NK-92 treated with Interleukin-12 subunit alpha and Interleukin-12 subunit beta, amount 100 ng/mL, for 24 hours (cell line): Measurements from ENCODE around the gene CDCA4.
"Not testable (repeated sequence)": the region's sequence is repeated elsewhere in the genome, so short reads cannot be mapped to it uniquely, and the experiment has no call there.

Experiments used
- DNase-seq: peaks from one replicate; lab custom pipeline; 2025; lab: John Stamatoyannopoulos, UW

CDCA4 gene

DNA sequence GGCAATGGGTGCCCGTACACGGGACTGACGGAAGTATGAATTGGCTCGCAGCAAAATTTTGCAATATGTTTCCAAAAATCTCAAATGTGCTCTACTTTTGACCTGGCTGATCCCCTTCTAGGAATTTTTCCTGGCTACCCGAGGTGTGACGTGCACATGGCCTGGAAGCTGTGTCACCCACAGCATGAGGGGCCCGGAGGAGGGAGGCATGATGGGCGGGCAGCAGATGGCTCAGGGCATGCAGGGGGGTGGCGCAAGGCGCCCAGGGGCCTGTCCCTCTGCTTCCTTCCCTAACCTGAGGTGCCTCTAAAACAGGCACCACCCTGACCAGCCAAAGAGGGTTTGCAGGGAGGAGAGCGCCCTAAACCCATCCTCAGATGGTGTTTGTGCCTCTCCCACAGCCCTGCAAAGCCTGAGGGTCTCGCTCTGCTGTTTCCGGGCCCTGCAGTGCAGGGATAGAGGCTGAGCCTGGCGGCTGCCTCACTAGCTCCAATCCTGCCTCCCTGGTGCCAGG, 37.7 kb upstream of the CDCA4 start:
- no peak for DNase-seq

DNA sequence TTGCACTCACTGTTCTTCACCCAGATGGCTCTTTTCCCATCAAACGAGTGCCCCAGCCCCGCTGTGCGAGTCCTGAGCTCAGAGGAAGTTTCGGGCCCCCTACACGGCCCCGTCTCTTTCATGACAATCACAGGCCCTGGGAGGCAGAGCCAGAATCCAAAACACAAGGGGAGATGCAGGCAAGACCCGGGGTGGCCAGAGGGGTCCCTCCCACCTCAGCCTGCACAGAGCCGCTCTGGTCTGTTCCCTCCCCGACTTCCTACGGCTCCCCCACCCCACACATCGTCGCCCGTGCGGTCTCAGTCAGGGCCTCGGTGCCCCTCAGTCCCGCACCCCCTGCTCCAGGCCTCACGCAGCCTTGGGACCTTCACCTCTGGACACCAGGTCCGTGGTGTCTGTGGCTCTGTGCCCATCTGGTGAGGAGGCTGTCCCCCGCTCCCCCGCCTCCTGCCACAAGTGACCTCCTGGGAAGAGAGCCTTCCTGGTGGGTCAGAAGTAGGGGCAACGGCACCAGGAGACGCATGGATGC, 35.5 kb upstream of the CDCA4 start:
- DNase-seq: no peak

DNA sequence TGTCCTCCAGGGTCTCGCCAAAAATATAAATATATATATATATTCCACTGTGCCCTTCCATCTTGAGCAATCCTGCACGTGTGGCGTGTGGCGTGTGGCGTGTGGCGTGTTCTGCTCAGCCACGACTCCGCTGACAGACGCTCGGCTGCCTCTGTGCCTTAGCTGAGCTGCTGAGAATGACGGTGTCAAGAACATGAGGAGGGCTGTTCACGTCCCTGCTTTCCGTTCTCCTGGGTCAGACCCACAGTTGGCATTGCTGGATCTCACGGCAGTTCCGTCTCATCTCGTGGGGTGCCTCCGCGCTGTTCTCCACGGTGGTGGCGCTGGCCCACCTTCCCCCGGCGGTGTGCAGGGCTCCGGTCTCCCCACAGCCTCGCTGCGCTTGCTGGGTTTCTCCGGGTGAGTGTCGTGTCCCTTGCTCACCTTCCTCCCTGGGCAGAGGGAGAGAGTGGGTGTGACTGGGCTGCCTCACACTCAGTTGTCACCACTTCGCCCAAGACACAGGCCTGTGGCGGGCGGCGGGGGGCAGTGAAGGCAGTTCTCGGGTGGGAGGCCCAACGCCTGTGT, 34.9 kb upstream of the CDCA4 start:
- no peak for DNase-seq

DNA sequence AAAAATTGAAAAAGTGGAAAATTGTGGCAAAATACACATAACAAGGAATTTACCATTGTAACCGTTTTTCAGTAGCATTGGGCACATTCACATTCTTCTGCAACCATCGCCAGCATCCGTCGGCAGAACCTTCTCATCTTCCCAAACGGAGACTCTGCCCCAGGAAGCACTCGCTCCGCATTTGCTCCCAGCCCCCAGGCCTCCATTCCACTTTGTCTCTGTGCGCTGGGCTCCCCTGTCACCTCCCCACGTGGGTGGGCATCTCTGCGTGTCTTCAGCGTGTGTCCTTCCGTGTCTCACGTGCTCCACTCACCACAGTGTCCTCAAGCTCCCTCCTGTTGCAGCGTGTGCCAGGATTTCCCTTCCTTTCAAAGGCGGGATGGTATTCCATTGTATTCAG, 34.5 kb upstream of the CDCA4 start:
- no peak for DNase-seq

DNA sequence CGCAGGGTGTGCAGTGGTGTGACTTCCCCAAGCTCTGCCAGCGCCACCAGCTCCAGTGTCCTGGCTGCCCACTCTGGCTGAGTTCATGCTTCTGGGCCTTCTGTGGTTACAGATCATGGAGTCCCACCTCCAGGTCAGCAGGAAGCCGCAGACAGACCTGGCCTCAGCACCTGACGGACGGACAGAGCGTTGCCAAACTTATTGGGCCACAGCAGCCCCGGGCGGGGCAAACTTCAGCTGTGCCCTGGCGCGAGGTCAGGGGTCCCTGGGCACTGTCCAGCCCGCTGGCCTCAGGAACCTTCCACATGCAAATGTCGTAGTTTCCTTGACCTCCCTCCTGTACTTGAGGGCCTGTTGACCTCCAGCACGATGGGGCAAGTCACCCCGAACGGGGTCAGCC, 33.1 kb upstream of the CDCA4 start:
- DNase-seq: no peak

DNA sequence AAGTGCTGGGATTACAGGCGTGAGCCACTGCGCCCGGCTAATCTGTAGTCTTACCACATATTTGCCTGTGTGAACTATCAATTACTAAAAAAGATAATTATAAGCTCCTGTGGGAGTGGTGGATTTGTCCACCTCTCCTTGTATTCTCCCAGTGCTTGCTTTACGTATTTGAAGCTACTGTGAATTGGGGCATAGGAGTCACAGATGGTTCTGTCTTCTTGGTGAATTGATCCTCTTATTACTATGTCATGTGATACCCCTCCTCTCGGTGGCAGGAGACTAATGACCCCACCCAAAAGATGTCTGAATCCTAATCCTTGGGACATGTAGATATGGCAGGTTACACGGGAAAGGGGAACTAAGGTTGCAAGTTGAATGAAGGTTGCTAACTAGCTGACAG, 32.5 kb upstream of the CDCA4 start:
- no peak for DNase-seq

DNA sequence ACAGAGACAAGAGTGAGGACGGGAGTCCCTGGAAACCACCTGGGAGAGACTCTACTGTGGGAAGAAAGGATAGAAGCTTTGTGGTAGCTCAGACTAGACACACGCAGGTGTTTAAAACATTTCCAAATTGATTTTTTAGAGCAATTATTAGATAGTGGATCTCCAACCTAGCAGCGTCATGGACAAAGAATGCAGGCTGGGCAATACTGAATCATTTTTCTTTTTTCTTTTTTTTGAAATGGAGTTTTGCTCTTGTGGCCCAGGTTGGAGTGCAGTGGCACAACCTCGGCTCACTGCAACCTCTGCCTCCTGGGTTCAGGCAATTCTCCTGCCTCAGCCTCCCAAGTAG, 31.2 kb upstream of the CDCA4 start:
- no peak for DNase-seq

DNA sequence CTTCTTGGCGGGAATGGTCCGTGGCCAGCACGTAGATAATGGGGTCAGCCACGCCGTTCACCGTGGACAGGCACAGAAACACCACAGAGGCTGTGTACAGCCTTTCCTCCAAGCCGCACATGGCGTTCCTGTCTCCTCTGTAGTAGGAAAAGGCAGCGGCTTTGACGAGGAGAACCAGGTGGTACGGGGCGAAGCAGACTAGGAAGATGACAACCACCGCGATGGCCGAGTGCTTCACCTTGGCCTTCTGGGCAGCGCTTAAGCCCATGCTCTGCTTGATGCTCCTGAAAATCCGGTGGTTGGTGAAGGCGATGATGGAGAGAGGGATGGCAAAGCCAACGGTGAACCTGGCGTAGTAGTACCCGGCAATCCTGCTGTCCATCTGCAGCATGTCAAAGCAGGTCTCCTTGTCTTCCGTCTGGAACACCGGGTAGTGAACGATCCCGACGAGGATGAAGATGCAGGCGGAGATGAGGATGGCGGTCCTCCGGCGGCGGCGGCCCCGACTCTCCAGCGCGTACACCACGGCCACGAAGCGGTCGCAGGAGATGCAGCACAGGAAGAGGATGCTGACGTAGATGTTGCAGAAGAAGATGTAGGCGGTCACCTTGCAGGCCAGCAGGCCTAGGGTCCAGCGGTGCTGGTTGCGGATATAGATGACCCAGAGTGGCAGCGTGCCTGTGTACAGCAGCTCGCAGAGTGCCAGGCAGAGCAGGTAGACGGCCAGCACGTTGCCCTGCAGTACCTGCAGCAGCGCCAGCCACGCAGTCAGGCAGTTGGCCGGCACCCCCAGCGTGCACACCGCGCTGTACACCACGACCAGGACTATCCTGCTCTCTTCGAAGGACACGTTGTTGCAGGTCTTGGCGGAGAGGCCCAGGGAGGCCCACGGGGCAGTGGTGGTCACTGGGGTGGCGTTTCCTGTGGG, 30.6 kb upstream of the CDCA4 start:
- DNase-seq: no peak

DNA sequence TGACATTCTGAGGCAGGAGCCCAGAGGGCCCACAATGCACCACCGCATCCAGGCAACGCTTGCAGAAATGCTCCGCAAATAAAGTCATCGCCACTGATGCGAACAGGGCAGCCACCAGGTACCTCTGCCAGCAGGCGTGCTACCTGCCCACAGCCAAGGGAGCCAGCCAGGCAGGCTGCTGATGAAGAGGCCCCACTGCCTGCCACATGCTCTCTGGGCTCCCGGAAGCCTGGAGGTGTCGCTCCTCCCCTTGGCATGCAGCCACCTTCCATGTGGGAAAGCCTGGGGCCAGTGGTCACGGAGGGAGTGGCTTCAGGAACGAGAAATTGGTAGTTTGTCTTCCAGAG, 29.6 kb upstream of the CDCA4 start:
- DNase-seq: no peak

DNA sequence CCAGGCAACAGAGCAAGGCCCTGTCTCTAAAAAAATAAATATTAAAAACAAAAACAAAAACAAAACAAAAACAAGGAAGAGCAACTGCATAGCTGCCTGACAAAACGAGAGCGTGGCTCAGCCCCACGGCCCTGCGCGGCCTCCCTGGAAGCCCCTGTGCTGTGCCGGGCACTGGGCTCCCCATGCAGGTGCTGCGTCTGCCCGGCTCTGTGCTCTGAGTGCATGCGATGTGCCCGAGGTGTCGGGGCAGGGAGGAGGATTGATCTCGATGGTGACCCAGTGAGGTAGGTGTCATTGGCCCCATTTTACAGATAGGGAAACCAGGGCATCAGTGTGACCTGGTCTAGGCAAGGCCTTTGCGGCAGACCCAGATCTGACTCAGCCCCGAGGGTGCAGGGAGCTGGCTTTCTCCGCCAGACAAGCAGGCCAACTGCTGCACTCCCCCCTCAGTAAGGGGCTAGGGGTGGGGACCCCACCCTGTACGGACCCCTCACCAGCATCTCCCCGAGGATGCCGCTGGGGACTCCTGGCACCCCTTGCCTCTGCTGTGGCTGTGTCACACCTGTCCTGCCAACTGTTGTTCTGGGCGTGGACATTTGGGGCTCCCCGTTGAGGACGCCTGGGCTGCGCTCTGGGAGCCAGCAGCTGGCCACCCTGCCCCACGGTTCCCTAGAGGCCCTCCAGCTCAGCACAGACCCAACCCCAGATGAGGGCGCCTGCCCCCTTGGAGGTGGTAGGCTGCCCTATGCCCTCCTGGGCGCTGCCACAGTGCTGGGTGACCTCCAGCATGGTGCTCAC, 29.1 kb upstream of the CDCA4 start:
- DNase-seq: no peak

DNA sequence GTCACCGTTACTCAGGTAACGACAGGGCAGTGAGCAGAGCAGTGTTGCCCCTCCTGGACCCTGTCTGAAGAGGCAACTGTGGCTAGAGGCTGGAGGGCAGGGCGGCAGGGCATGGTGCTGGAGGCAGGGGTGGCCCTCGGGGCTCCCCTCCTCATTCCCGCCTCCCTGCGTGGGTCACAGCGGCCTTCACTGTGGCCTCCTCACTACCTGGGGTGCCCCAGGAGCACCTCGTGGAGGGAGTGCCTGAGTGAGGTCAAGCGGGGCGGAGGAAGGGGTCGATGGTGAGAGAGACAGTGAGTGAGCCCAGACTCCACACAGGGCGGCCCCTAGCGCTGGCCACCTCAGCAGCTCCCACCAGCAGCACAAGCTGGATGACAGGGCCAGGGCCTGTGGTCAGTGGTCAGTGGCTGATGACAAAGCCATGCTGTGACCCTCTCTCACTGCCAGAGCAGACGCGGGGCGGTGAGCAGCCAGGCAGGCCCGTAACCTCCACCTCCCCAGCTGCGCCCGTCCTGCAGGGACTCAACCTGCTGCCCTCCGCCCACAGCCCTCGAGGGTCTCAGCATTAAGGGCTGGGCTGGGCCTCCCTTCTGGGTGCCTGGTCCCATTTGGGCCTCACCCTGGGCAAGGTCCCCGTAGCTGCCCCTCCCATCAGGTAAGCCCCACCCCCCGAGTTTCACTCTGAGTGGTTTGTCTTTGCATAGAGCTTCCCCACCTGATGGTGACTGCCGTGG, 26.6 kb upstream of the CDCA4 start:
- no peak for DNase-seq

DNA sequence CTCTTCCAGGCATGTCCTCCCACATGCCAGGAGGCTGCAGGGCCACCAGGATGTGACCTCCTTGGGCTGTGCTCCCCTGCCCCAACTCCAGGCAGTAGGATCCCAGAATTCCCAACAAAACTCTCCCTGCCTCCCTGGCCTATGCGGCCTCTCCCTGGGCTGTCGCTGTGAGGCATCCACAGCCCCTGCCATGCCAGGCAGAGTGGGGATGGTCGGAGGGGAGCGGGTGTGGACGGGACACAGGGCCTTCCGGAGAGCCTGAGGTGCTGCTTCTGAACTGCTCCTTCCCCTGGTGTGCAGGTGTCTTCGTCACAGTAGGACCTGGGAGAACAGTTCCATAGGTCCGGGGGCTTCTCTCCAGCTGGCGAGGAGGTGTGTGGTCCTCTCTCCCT, 26.0 kb upstream of the CDCA4 start:
- DNase-seq: no peak

DNA sequence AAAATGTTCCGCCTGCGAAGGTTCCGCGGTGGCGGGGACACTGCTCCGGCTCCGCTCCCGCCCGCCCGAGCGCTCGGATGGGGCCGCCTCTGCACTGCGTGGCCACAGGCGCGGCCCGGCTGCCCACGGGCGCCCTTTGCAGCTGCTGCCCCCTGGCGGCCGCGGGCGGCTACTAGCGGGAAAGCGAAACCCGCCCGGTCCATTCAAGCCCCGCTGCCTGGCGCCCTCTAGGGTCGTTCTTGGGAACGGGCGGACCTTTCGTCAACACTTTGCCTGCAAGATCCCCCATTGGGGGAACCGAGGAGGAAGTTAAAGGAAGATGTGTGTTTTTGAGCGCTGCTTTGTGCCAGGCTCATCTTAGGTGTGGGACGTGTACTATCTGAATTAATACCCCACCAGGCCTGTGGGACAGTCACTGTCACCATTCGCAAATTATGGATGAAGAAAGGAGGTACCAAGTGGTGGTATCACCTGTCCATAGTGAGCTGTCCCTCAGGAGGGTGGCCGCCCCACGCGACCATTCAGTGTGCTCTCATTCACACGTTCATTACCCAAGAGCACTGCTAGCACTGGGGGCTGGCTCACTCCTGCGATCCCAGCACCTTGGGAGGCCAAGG, 24.9 kb upstream of the CDCA4 start:
- peak; percentile 83 for DNase-seq

DNA sequence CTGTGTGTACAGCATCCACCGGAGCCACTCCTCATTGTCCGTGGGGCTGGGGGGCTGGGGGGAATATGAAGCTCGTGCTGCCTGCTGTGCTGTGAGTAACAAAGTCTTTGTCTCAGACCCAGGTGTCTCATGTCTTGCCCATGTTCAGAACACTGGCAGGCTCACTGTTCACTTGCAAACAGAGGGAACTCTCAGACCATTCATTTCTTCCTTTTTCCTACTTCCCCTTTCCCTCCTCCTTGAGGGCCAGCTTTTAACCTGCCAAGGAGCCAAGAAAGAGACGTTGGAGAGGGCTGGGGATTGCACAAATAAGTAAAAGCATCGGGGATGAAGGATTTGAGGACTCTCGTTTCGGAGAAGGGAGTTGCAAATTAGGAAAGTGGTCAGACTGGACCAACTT, 22.8 kb upstream of the CDCA4 start:
- DNase-seq: no peak

DNA sequence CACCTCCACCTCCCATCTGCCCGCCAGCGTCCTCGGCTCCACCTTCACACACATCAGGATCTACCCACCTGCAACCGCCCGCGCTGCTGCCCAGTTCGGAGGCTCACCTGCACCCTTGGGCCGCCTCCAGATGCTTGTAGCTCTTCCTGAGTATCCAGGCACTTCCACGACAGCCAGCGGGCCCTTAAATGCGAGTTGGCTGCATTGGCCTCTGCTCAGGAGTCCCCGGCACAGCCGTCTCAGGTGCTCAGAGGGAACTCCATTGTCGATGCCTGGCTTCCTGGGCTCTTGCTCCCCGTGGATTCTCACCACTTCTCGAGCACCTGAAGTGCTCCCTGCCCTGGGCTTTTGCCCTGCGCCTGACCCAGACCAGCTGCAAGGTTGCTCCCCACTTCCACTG, 21.9 kb upstream of the CDCA4 start:
- no peak for DNase-seq

DNA sequence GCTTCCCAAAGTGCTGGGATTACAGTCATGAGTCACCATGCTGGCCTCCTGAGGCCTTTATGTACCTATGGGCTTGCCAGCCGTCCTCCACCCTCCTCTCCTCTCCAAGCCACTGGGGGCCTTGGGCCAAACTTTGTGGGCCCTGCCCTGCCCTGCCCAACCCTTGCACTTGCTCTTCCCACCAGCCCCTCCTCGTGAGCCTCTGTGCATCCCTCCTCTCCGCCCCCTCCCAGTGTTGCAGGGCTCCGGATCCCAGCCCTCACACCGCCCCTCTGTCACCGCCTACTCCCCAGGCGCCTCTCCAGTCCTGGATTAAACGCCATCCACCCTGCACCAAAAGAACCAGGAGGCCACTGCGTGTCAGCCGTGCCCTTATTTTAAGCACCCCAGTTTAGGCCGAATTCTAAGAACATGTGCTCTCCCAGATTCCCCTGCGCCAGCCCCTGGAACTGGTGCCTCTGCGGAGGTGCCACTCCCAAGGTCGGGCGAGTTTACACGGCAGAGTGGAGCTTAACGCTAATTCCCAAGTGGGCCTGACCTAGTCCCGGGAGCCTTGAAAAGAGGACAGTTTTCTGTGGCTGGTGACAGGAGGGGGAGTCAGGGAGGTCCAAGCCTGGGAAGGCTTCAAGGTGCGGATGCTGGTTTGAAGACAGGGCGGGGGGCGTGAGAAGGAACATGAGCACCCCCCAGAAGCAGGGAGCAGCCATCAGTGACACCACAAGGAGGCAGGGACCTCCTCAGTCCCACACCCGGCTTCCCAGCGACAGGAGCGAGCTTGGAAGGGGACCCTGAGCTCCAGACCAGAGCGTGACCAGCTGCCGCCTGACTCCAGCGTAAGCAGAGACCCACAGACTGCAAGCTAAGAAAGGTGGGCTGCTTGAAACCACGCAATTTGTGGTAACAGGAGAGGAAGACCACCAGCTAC, 21.2 kb upstream of the CDCA4 start:
- no peak for DNase-seq

DNA sequence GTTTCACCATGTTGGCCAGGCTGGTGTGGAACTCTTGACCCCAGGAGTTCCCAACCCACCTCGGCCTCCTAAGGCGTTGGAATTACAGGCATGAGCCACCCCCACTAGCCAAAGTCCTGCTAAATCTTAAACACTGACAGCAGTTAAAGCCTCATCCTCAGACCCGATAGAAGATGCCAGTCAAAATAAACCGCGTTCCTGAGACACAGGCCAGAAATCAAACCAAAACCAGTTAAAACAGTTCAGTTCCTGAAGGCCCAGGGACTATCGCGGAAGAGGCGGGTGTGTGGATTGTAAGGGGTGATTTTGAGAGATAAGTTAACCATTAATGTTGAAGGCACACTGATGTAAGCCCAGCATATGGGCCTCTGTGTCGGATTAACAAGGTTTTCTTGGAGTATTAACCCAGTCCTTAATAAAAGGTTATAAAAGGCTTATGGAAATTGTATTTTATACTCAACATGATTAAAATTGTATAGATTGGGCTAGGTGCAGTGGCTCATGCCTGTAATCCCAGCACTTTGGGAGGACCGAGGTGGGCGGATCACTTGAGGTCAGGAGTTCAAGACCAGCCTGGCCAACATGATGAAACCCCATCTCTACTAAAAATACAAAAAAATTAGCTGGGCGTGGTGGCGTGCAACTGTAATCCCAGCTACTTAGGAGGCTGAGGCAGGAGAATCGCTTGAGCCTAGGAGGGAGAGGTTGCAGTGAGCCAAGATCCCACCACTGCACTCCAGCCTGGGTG, 18.7 kb upstream of the CDCA4 start:
- DNase-seq: no peak

DNA sequence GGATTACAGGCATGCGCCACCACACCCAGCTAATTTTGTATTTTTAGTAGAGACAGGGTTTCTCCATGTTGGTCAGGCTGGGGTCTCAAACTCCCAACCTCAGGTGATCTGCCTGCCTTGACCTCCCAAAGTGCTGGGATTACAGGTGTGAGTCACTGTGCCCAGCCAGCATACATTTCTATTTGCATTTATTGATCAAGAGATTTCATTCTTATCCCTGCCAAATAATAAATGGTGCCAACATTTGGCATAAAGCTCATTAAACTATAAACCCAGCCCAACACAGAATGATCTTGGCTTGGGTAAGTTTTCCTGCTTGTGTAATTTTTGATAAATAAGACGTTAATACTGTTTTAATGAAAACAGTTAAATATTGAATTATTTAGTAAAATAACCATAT, 14.7 kb upstream of the CDCA4 start:
- not testable (repeated sequence) for DNase-seq

DNA sequence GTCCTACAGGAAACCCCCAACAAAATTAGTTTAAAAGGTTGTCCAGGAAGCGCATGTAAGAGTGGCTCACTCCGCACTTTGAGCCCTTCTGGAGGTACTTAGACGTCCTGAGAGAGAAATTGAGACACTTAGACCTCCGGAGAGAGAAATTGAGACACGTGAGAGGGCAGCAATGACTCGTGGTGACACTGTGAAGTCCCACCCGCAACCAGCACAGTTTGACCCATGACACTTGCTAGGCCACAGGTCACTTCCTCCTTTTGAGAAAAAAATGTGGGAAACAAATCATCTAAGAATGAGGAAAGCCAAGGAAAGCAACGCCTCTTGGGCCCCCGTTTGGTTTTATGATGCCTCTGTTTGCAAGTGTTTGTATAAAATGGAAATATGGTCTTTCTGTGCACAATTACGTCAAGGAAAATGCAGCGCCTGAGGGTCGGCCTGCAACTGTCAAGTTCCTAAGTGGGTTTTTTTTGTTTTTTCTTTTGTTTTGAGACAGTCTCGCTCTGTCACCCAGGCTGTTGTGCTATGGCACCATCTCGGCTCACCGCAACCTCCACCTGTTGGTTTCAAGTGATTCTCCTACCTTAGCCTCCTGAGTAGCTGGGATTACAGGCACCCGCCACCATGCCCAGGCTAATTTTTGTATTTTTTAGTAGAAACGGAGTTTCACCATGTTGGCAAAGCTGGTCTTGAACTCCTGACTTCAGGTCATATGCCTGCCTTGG, 13.6 kb upstream of the CDCA4 start:
- no peak for DNase-seq
